NCI-H1694 treated with DMSO at 0.1 percent for 48 hours (cell line): Measurements from ENCODE around the gene PTGIS.
A peak's percentile ranks its signal among the peaks of the same experiment; 100 is the strongest.
"Not testable (repeated sequence)": the region's sequence is repeated elsewhere in the genome, so short reads cannot be mapped to it uniquely, and the experiment has no call there.

Experiments used
- DNase-seq: peaks from one replicate; lab custom pipeline; 2025; lab: John Stamatoyannopoulos, UW

PTGIS gene

DNA sequence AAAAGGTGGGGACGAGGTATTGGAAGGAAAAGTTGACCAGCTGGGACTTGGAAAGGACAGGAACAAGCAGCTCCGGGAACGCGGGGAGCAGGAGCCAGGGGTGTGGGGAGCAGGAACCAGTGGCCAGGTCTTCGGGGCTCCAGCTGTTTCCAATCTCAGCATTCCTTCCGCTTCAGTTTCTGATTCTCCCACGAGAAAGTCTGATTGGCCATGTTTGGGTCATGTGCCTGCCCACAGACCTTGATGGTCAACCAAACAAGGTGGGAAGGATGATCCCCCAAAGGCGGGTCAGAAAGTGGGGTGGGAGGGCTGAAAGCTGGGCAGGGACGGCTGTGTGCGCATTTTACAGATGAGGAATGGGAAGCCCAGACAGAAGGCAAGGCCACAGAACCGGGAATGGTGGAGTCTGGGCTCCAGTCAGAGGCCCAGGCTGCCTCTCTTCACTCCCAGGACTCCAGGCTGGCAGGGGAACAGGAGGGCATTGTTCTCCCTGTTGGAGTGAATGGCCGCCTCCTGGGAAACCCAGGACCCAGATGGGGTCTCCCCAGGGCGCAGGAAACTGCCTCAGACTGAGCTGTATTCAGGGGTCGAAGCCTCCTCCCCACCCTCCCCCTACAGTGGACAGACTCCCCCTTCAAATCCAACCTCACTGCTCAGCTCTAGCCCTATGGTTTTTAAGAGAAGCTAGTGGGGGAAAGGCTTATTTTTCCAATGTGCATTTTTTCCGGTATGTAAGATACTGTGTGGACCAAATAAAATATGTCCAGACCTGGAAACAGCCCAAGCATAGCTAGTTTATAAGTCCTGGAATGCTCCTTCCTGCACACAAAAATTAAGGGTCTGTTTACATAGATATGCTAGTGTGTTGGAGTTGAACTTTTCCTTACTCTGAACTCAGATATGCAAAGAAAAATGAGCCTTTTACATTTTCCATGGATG is 12.2 kb upstream of the PTGIS start:
- DNase-seq: no peak

DNA sequence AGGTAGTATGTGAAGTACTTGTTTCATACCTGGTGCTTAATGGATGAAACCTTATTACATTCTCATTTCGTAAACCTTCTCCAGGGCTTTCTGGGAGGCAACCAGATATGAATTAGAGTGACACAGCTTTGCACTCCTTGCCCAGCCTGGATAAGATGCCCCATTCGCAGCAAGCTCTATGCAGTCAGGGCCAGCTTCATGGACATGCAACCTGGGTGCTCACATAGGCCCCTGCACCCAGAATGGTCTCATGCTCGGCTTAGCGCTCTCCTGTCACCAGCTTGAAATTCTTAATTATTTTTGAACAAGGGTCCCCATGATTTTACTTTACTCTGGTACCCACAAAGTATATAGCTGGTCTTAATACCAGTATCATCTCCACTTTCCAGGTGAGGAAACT is 11.3 kb upstream of the PTGIS start:
- no peak for DNase-seq

DNA sequence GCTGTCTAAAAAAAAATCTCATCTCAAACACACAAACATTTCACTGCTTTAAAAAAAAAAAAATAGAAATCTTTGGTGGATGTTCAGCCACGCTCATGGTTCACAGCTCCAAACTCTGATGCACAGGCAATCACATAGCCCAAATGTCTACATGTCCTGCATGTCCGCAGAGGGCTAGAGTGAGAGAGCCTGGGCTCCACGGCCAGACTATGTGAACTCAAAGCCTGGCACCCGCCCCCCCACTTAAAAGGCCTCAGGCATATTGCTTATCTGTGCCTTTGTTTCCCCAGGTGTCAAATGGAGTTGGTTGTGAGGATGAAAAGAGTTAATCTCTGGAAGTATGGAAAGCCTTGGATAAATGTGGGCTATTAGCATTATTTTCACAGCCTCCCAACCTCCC is 10.5 kb upstream of the PTGIS start:
- DNase-seq: no peak

DNA sequence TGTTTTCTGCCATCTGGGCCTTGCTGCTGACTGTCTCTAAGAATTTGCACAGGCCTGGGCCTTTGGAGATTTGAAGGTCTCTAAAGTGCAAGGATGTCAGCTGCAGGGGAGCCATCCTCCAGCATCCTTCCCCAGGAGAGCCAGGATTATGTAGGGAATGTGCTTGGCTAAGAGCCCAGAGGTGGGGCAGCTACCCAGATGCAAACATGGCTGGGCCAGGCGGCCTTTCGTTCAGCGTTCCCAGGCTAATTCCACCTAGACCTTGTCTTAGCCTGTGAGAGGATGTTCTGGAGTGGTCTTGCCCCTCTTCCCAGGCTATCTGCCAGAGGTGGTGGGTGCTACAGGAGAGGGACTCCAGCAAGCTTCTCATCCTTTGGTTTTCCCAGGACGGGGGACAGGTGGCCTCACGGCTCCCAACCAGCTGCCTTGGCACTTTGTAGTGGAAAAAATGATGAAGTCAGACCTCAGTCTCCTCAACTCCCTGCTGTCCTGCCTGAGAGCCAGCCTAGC is 7.7 kb upstream of the PTGIS start:
- peak; percentile 81 for DNase-seq

DNA sequence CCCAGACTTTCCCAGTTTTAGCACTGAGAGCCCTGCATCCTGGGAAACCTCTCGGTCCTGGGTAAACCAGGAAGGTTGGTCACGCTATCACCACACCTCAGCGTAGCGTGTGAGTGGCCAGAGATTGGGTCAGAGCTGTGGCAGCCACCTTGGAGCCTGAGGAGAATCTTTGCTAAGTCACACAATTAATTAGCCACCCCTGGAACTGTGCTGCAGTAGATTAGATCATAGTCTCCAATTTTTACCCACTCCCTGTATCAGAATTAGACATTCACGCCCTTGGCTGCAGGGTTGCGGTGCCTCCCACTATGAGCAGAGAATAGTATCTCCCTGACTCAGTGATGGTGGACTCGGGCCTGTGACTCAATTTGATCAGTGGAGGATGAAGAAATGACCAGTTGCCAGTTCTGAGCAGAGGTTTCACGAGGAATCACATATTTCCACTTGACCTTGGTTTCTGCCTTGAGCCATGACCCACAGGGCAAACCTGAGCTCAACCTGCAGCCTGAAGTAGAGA is 6.0 kb upstream of the PTGIS start:
- DNase-seq: no peak

DNA sequence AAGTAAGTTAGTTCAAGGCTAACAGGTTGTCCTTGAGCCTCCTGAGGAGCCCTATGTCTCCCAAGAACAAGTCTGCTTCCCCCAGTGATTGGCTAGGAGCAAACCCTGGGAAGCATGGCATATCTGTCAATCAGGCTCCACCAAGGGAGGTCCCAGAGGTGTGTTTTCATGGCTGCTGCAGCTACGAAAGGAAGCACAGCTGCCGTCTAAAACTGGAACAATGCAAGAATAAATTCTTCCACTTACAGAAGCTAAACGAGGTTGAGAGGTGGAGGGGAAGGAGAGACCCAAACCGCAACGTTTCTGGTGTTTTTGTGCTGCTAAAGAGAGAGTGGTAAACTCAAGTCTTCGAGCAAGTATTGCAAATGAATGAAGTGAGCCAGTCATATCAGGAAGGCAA is 4.9 kb upstream of the PTGIS start:
- DNase-seq: no peak

DNA sequence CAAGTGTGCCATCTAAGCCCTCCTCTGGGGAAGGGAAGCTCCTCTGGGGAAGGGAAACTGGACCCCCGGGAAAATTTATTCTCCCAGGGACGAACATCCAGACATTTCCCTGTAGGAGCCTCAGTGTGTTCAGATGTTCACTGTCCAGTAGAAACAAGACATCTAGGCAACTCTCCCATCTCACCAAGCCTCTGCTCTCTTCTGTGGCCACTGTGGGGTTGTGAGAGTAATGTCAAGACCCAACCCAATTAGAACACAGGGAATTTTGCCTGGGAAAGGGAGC is 3.6 kb upstream of the PTGIS start:
- no peak for DNase-seq

DNA sequence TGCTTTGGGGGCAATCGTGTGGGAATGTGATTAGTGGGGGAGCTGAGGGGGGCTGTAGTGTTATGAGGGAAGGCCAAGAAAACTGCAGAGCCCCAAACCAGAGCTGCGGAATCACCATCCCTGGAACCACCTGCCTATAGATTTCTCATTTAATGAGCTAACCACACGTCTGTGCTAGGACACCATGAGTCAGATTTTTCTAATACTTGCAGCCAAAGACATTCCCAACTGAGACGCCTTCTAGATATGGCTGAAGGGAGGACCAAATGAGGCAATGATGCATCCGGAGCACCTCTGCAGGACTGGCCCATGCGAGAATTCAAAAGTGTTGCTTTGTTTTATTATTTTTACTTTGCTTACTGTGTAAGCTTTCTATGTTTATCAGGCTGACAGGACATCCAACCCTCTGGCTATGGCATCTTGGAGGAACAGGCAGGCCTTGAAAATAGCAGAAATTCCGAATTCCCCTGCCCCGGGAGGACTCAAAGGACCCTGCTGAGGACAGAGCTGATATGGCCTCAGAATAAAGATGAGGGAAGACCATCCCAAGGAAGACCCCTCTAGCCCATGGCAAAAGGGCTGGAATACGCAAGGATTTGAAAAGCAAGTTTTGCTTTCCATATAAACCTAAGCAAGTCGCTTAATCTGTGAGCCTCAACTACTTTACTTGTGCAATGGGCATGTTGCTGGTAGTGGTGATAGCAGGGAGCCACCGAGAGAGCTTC is 3.1 kb upstream of the PTGIS start:
- no peak for DNase-seq

DNA sequence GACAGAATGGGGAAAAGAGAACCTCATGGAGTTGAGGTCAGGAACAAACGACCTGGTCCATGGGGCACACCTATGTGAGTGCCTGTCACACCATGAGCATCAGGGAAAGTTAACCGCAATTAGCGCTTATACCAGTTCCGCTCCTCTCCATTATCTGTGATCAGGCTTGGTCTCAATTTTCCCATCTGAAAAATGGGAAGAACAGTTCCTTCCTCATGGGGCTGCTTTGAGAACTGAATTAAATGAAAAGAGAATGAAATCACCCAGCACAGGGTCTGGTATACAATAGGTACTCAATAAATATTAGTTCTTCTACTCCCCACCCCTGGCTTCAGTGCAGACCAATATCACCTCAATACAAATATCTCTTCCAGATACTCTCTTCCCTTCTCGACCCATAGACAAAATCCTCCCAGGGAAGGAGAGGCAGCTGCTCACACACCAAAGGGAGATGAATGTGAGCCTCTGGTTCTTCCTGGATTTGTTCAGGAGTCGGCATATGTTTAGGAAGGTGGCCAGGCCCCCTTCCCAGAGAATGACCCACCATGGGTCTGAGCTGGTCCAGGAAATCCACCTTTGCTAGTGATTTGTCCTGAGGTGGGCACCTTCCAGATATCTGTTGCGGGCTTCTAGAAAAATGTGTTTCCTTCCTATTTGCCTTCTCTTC is 2.4 kb upstream of the PTGIS start:
- no peak for DNase-seq

DNA sequence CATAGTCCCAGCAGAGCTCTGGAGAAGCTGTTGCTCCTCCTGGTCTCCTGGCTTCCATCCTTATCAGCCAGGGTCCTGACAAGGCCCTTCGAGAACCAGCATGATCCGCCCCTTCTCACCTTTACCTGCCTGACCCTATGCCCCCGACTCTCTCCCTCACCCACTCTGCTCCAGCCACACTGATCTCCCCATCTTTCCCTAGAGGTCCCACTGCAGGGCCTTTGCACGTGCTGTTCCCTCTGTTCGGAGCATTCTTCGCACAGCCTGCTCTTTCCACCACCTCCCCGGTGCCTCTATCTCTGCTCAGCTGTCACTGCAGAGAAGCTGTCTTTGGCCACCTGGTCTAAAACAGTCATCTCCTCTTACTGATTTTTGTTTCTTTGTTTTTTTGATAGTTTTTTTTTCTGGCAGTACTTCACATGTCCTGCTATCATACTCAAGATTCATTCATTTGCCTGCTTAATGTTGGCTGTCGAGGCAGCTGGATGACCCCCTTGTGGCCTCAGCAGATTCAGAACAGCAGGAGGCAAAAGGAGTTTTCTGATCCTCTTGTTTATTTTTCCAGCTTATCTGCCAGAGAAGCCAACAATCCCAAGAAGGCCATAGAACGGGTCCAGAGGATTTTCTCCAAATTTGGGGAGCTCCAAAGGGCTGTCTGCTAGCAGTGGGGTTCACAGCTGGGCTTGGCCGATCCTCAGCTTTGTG is 1.6 kb upstream of the PTGIS start:
- no peak for DNase-seq

DNA sequence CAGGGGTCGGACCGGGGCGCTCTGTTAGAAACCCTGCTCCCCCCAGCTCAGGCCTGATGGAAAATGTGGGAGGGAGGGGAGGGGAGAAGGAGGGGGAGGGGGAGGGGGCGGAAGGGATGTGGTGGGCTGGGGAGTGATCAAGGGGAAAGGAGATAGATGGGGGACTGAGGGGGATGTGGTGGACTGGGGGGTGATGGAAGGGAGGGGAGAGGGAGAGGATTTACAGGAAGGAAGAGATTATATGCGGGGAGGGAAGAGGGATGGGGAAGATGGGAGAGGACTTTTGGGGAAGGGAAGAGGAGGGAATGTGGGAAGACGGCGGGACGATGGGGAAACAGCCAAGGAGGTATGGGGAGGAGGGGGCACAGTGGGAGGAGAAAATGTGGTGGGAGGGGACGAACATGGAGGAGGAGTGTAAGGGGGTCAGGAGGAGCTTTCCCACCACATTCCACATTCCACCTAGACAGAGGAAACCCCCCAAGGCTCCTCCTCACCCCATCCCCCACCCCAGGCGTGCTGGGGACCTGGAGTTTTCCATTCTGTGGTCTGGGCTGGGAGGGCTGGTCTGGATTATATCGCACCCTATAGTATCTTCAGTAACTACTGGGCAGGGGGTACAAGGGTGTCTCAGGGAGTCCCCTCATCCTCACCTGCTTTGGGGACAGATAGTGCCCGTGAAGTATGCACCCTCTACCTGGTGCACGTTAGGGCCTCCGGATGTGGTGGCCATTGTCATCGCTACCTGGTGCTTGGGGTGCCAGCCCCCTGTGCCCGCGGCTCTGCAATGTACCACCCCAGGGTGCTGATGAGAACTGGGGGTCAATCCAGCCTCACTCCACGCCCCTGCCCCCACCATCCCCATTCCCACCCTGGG is 578 bp upstream of the PTGIS start:
- no peak for DNase-seq

DNA sequence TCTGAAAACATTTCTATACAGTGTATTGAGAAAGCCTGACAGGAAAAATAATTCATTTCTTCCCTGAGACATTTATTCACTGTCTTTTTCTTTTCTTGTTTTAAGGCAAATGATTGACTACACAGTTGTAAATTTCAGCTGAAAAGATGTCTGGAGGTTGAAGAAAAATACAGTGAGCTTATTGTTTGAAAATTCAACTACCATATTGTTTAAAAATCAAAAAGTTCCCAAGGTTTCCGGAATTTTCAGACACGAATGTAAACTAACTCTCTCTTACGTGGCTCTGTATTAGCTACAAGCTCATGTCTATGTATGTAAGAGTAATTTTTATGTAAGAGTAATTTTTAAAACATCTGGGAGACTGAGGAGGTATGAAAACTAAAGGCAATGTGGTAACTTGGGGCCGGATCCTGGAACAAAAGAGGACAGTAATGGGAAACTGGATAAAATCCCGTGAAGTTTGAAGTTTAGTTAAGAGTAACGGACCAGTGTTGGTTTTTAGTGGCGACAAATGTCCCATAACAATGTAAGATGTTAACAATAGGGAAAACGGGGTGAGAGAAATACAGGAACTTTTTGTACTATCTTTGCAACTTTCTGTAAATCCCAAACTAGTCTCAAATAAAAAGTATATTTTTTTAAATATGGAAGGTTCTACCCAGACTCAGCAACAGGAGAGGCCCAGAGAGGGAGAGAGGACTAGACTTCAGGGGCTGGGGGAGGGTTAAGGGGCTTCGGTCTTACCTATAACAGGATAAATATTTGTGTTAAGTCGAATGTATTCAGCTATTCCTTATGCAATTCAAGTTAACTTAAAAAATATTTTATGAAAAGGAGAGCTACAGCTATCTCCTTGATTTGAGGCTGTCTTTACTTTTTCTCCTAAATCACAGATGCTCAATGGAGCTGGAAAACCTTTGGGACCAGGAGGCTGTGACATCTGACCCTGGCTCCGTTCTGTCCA is 1.3 kb downstream of the PTGIS start:
- DNase-seq: no peak

DNA sequence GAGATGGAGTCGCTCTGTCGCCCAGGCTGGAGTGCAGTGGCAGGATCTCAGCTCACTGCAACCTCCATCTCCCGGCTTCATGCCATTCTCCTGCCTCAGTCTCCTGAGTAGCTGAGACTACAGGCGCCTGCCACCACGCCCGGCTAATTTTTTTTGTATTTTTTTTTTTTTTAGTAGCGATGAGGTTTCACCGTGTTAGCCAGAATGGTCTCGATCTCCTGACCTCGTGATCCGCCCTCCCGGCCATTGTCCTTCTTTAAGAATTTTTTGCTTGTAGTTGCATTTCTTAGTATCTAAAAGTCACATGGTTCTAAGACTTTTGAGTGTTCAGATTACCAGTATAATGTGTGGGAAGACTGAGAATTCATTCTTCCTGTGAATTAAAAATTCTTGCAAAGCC is 2.9 kb downstream of the PTGIS start:
- not testable (repeated sequence) for DNase-seq

DNA sequence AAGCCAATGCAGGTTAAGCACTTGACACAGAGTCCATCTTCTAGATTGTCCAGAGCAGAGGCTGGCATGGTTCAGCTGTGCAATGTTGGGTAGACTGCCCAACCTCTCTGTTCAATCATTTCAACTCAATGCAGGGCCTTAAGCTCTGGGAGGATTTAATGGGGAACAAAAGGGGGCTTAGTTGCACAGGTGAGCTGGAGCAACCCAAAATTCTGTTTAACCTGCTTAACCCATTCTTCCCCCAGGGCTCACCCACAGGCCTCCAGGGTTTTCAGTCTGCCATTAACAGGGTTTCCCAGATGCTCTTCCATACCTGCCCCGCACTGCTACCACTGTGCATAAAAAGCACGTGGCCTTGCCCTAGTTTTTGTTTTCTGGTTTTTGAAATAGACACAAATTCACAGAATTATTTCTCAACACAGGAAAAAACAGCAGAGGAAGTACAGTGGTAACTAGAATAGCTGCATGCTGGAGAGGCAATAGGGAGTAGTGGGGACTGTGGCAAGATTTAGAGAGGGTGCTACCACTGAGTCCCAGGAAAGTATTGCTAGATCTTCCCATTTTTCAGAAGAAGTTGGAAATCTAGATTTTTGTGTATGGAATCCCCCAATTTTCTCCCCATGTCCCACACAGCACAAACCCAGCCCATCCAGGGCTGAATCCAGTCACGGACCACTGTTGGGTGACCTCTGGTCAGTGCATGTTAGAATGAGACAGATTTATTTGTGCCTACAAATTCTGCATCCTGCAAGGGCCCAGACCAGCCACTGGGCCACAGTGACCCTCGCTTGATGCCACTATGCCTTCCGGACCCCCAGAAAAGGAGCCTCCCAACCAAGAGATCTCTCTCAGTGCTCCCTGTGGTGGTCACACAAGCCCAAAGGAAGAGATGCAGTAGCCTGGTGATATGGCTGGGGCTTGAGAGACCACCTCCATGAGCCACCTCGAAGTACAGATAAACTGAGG is 4.6 kb downstream of the PTGIS start:
- no peak for DNase-seq

DNA sequence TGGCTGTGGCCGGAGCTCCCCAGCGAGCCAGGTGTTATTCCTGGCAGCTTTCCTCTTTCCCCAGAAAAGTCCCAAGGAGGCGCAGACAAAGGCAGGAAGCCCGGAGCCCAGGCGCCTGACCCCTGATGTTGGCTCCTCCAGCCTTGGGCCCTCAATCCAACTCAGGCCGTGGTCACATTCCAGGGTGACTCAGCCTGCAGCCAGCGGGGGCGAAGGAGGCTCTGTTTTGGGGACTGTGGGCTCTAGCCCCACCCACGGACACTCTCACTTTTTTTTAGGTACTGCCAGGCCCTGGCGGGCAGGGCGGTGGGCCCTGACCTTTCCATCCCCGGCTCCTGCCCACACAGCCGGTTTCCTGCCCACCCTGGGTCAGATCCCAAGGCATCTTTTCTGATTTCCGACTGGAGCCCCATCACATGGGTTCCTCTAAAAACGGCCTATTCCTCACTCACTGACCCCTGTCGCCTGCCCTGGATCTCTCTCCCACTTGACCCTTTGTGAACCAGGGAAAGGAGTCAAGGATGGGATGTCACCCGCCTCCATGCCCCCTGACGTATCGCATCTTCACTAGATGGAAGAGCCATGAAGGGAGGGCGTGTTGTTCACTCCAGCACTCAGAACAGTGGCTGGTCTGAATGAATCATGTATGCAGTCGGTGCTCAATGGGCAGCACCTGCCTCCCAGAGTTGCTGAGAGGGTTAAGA is 5.5 kb downstream of the PTGIS start:
- no peak for DNase-seq

DNA sequence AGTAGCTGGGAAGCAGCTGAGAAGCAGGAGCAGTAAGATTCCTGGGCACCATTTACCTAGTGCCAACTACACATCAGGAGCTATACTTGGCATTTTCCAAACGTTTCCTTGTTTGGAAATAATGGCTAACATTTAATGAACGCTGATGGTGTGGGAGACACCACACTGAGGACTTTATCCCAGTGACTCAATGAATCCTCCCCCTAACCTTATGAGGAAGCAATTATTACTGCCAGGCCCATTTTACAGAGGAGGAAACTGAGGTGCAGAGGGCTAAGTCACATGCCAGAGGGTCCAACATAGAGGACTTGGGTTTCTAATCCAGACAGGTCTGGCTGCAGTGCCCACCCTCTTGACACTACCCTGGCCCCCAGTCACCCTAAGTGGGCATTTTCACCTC is 6.1 kb downstream of the PTGIS start:
- DNase-seq: no peak

DNA sequence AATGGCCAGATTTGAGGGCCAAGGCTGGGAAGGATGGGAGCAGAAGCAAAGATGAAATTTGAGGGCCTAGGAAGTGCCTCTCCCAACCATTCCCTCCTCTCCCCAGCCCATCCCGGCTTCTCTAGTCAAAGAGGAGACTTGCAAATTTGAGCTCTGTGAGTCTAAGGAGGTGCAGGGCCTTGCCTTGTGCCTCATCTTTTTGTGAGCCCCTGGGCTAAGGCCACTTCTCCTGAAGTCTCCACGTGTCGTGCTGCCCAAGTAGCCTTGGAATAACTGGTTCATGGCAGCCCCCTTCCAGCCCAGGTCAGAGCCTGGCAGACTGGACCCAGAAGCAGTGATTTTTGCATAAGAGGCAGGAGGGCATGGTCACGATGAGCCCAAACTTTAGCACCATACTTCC is 6.7 kb downstream of the PTGIS start:
- DNase-seq: no peak

DNA sequence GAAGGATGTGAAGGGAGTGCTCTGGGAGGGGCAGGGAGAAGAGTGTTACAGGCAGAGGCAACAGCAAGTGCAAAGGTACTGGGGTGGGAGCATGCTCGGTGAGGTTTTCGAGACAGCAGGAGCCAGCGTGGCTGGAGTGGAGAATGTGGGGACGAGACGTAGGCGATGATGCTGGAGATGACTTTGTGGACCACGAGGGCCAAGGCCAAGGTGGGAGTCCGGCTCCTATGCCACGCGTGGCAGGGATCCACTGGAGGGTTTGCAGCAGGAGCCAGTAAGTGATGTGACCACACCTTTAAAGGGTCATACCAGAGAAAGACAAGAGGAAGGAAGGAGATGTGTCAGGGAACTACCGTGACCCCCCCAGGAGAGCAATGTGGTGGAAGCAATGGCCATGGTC is 7.3 kb downstream of the PTGIS start:
- DNase-seq: no peak
